ENCODE results near the gene TSPO. TPM values are rescaled to one million over a fixed set of nuclear protein-coding genes. Genes with fewer than 3 reads are reported as not detected.

TSPO gene
- total and polyA plus RNA-seq, 9 of the 15 experiments (the other 6 are each of a cell fraction or from before 2014, with no cell fraction given) = 4.9 to 126 (median 25.3) TPM

DNA sequence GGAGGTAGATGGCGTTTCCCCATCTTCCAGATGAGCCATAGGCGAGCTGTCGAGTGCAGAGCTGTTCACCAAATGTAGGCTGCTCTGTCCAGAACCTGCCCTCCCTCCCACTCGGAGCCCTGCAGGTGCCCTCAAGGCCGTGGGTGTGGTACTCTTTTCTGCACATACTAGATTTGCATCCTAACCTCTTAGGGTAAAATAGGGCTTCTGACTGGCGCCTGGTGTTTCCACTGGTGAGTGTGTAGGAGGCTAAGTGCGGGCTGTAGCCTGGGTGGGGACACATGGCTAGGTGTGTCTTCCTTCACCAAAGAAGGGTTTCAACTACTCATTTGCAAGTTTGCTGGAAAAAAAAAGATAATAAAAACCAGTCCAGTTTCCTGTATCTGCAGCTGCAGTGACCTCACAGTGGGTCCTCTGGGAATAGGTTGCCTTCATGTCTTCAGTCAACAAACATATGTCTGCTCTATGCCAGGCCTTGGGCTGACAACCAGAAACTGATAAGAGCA, 32.4 kb upstream of the TSPO start:
- H3K9ac ChIP-seq (ENCODE audit: insufficient read depth in 1 of 2, low read depth in 2 of 2, low read length in 2 of 2) = no peak overlapping the region; a peak in 1 of 4 replicates
- no peak for FAIRE-seq
- no peaks in the 10 kb centered on the region for H3K27me3 ChIP-seq (ENCODE audit: control insufficient read depth in 2 of 2, insufficient read depth in 2 of 2, low read length in 2 of 2)
- ChIA-PET CTCF (ENCODE audit: low intra/inter-chr PET ratio) (no interaction called here), POLR2A (no interaction called here)
- no peaks in the 10 kb centered on the region for H3K36me3 ChIP-seq (ENCODE audit: control insufficient read depth, insufficient read depth, low read length)
- no peaks in the 10 kb centered on the region for H3K9me3 ChIP-seq (replicated peaks; ENCODE audit: control insufficient read depth, insufficient read depth, low read depth, low read length)
- H3K4me1 ChIP-seq (replicated peaks in 1 of 2; ENCODE audit: control insufficient read depth in 2 of 2, insufficient read depth in 2 of 2, low read length in 2 of 2) = peaks cover 9 to 10% of the 10 kb centered on the region in 2 experiments; a peak in 3 of 5 replicates
- no peaks in the 10 kb centered on the region for H4K20me1 ChIP-seq (replicated peaks; ENCODE audit: control insufficient read depth, insufficient read depth, low read length)
- no peaks in the 10 kb centered on the region for H3K79me2 ChIP-seq (ENCODE audit: control insufficient read depth, insufficient read depth, low read length)
- intact Hi-C loops (cut with micrococcal nuclease) = no loop called here
- no peak overlapping the region for H2AFZ ChIP-seq (ENCODE audit: low read depth, low read length)
- TF ChIP-seq ATF1 (CRISPR knock-in tag; IDR thresholded peaks at IDR 0.05) (no peak), ATF1 (tag; IDR thresholded peaks at IDR 0.05) (no peak), TBP (optimal IDR thresholded peaks at IDR 0.05; ENCODE audit: low read depth, low read length) (no peak), ZNF140 (CRISPR knock-in tag; IDR thresholded peaks at IDR 0.05) (no peak)
- H3K27ac ChIP-seq (ENCODE audit: extremely low read depth, low read depth, low read length) = no peak overlapping the region
- H3K4me2 ChIP-seq (ENCODE audit: insufficient read depth, low read length) = no peak overlapping the region
- BruUV-seq (replicated peaks) = no TSS peak
- in situ Hi-C loops (cut with MboI) = no loop called here
- H3K9me1 ChIP-seq (ENCODE audit: control insufficient read depth, insufficient read depth, low read length) = no peaks in the 10 kb centered on the region
- no peak for ATAC-seq
- no peak for DNase-seq (ENCODE audit: extremely low read depth in 1 of 4, low spot score in 3 of 4)
- H3K4me3 ChIP-seq = no peak overlapping the region
- WGBS (ENCODE audit: insufficient coverage, low coverage, missing lambda C conversion rate) = 41% methylated on average over 5 of the region's 7 CpGs

GRCh38 chr22:43126501-43127165, 24.7 kb upstream of the TSPO start:
- no peaks in the 10 kb centered on the region; the same call in 2 of the 3 replicates for H3K36me3 ChIP-seq (ENCODE audit: control insufficient read depth, insufficient read depth, low read length)
- DNase-seq (ENCODE audit: extremely low read depth in 1 of 4, low spot score in 3 of 4) (peak; percentile 21 to 64 (median 46)), FAIRE-seq (no peak), ATAC-seq (peak; percentile 45; the same call in 2 of the 3 replicates)
- no peaks in the 10 kb centered on the region for H4K20me1 ChIP-seq (replicated peaks; ENCODE audit: control insufficient read depth, insufficient read depth, low read length)
- 50% methylated on average over 2 of the region's 5 CpGs for WGBS (ENCODE audit: insufficient coverage, low coverage, missing lambda C conversion rate)
- H3K9ac ChIP-seq (ENCODE audit: insufficient read depth in 1 of 2, low read depth in 2 of 2, low read length in 2 of 2) = 0 out of 4 replicates have a peak overlapping the region, but pooled peaks of 1 of the 2 experiments have one; percentile 40
- no peak overlapping the region for H3K4me2 ChIP-seq (ENCODE audit: insufficient read depth, low read length)
- TF ChIP-seq, protein P1, sequence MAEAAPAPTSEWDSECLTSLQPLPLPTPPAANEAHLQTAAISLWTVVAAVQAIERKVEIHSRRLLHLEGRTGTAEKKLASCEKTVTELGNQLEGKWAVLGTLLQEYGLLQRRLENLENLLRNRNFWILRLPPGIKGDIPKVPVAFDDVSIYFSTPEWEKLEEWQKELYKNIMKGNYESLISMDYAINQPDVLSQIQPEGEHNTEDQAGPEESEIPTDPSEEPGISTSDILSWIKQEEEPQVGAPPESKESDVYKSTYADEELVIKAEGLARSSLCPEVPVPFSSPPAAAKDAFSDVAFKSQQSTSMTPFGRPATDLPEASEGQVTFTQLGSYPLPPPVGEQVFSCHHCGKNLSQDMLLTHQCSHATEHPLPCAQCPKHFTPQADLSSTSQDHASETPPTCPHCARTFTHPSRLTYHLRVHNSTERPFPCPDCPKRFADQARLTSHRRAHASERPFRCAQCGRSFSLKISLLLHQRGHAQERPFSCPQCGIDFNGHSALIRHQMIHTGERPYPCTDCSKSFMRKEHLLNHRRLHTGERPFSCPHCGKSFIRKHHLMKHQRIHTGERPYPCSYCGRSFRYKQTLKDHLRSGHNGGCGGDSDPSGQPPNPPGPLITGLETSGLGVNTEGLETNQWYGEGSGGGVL (CRISPR knock-in tag; IDR thresholded peaks at IDR 0.05) = no peak
- TF ChIP-seq TAF15 (IDR thresholded peaks at IDR 0.05; ENCODE audit: low read depth, low read length) = no peak
- TF ChIP-seq HDAC1 (IDR thresholded peaks at IDR 0.05) = no peak
- no peak for TF ChIP-seq NEUROD1 (IDR thresholded peaks at IDR 0.05; ENCODE audit: borderline replicate concordance, low read depth, low read length, partially characterized antibody)
- no peak for TF ChIP-seq EZH2 (IDR thresholded peaks at IDR 0.05; ENCODE audit: borderline replicate concordance, low read depth, low read length)
- no peak for TF ChIP-seq FOXJ2 (tag; IDR thresholded peaks at IDR 0.05)
- intact Hi-C loops (cut with micrococcal nuclease) (no loop called here), in situ Hi-C loops (cut with MboI) (no loop called here)
- no peak overlapping the region for H3K27ac ChIP-seq (ENCODE audit: extremely low read depth, low read depth, low read length)
- H3K4me1 ChIP-seq (replicated peaks in 1 of 2; ENCODE audit: control insufficient read depth in 2 of 2, insufficient read depth in 2 of 2, low read length in 2 of 2) = peaks cover 8 to 41% of the 10 kb centered on the region in 2 experiments; a peak in 4 of 5 replicates
- CTCF ChIA-PET (ENCODE audit: low intra/inter-chr PET ratio) = no interaction called here
- BruUV-seq (replicated peaks) = no TSS peak
- no peaks in the 10 kb centered on the region for H3K9me1 ChIP-seq (ENCODE audit: control insufficient read depth, insufficient read depth, low read length)
- POLR2A ChIA-PET = interaction anchor here (1.1 kb wide), 1 partner anchor 11 kb away, joined by 3 read pairs; no protein-coding TSS in a partner anchor
- no peaks in the 10 kb centered on the region for H3K9me3 ChIP-seq (replicated peaks; ENCODE audit: control insufficient read depth, insufficient read depth, low read depth, low read length)
- H2AFZ ChIP-seq (ENCODE audit: low read depth, low read length) = no peak overlapping the region
- no peaks in the 10 kb centered on the region for H3K27me3 ChIP-seq (ENCODE audit: control insufficient read depth in 2 of 2, insufficient read depth in 2 of 2, low read length in 2 of 2)
- H3K79me2 ChIP-seq (ENCODE audit: control insufficient read depth, insufficient read depth, low read length) = no peaks in the 10 kb centered on the region
- no peak overlapping the region for H3K4me3 ChIP-seq
